Measurements from ENCODE around the gene ZNF223.

GRCh38 chr19:44113784-44114390 lies 62.1 kb downstream of the ZNF223 start:
- TF ChIP-seq RAD21 (IDR thresholded peaks at IDR 0.05; ENCODE audit: low read depth), result no peak
- TF ChIP-seq YY1 (IDR thresholded peaks at IDR 0.05; ENCODE audit: low read depth), result no peak
- TF ChIP-seq EGR1 (IDR thresholded peaks at IDR 0.05), result no peak
